HepG2 (cell line): Measurements from ENCODE around the gene NCAM2. TPM values are rescaled to one million over a fixed set of nuclear protein-coding genes. Genes with fewer than 3 reads are reported as not detected.

ENCODE experiments used
- FOSL1 ChIP-seq: sonication (generic); formaldehyde crosslinking; IDR thresholded peaks from 2 replicates; pipeline ENCODE4 v1.9.0; 2021; ENCODE audit warnings: missing genetic modification reagents, borderline replicate concordance
- HDAC2 ChIP-seq: sonication (generic); formaldehyde crosslinking; IDR thresholded peaks from 2 replicates; pipeline ENCODE4 v1.4.0; 2020; ENCODE audit warnings: missing genetic modification reagents
- MIXL1 ChIP-seq: IDR thresholded peaks from 2 replicates; pipeline ENCODE4 v1.6.1; 2016
- ZNF274 ChIP-seq: sonication (generic); formaldehyde crosslinking; IDR thresholded peaks from 2 replicates; pipeline ENCODE4 v1.5.1; 2020; ENCODE audit warnings: mild to moderate bottlenecking, missing genetic modification reagents
- ZNF382 ChIP-seq: sonication (generic); formaldehyde crosslinking; IDR thresholded peaks from 2 replicates; pipeline ENCODE4 v1.5.0; 2020; ENCODE audit warnings: missing genetic modification reagents, mild to moderate bottlenecking, borderline replicate concordance
- polyA plus RNA-seq, 8 experiments: library from polyadenylated mRNA; depleted of rRNA in 3 of 8; stranded (reverse) in 7 of 8; unstranded in 1 of 8; fragments of >200 nt; fragmentation: Illumina TruSeq in 4 of 8; extraction: Trizol in 4 of 8; gene quantifications; 2 replicates each; pipeline versions ENCODE4 v1.2.1 to v1.2.3, GENCODE V29; 2011 to 2016; ENCODE audit warnings: low read depth in 4 of 8, missing spikeins in 1 of 8, mixed read lengths in 1 of 8; ENCODE audit not compliant: insufficient read depth in 1 of 8
- total RNA-seq, 5 experiments: library from RNA; depleted of rRNA; stranded (reverse); fragments of >200 nt; fragmentation: Illumina TruSeq; extraction: Trizol; gene quantifications; 2 replicates each; pipeline ENCODE4 v1.2.3, GENCODE V29; 2016; ENCODE audit warnings: low read depth in 1 of 5
- TF ChIP-seq, protein P1 (sequence below): sonication (generic); formaldehyde crosslinking; IDR thresholded peaks from 2 replicates; pipeline ENCODE4 v1.4.0; 2020; ENCODE audit warnings: missing genetic modification reagents, borderline replicate concordance
- TF ChIP-seq, protein P2 (sequence below): IDR thresholded peaks from 2 replicates; pipeline ENCODE4 v1.6.1; 2016; ENCODE audit warnings: low read depth, missing genetic modification reagents, missing compliant biosample characterization
- TF ChIP-seq, protein P3 (sequence below): sonication (generic); formaldehyde crosslinking; IDR thresholded peaks from 2 replicates; pipeline ENCODE4 v1.4.0; 2020; ENCODE audit warnings: mild to moderate bottlenecking, missing genetic modification reagents

The NCAM2 gene
- total and polyA plus RNA-seq, 2 of the 13 experiments (the other 11 are each of a cell fraction or from before 2014, with no cell fraction given), result not detected

DNA sequence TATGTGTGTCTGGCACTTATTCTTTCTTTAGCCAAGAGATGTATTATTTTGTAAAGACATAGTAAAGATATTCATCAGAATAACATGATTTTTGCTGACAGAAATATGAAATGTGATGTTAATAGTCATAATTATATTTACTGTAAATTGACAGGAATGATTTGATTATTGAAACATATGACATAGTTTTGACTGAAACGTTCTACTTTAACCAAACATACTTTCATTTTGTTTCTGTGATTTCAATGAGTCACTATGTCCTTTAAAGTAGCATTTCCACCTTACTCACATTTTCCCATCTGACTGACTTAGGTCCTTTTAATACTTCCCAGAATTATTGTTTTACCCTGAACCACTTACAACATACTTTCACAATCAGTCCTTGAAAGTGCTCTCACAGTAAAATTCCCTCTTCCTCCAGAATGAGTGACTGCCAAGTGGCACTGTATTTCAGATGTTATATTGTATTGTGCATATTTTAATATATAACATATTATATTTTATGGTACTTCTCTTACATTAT is 437.9 kb downstream of the NCAM2 start (continued):
- TF ChIP-seq, protein P1, sequence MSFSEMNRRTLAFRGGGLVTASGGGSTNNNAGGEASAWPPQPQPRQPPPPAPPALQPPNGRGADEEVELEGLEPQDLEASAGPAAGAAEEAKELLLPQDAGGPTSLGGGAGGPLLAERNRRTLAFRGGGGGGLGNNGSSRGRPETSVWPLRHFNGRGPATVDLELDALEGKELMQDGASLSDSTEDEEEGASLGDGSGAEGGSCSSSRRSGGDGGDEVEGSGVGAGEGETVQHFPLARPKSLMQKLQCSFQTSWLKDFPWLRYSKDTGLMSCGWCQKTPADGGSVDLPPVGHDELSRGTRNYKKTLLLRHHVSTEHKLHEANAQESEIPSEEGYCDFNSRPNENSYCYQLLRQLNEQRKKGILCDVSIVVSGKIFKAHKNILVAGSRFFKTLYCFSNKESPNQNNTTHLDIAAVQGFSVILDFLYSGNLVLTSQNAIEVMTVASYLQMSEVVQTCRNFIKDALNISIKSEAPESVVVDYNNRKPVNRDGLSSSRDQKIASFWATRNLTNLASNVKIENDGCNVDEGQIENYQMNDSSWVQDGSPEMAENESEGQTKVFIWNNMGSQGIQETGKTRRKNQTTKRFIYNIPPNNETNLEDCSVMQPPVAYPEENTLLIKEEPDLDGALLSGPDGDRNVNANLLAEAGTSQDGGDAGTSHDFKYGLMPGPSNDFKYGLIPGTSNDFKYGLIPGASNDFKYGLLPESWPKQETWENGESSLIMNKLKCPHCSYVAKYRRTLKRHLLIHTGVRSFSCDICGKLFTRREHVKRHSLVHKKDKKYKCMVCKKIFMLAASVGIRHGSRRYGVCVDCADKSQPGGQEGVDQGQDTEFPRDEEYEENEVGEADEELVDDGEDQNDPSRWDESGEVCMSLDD, result no peak
- TF ChIP-seq FOSL1 (CRISPR knock-in tag) (no peak), ZNF382 (CRISPR knock-in tag) (no peak), ZNF274 (no peak), HDAC2 (CRISPR knock-in tag) (no peak), MIXL1 (CRISPR knock-in tag) (no peak)
- TF ChIP-seq, protein P2, sequence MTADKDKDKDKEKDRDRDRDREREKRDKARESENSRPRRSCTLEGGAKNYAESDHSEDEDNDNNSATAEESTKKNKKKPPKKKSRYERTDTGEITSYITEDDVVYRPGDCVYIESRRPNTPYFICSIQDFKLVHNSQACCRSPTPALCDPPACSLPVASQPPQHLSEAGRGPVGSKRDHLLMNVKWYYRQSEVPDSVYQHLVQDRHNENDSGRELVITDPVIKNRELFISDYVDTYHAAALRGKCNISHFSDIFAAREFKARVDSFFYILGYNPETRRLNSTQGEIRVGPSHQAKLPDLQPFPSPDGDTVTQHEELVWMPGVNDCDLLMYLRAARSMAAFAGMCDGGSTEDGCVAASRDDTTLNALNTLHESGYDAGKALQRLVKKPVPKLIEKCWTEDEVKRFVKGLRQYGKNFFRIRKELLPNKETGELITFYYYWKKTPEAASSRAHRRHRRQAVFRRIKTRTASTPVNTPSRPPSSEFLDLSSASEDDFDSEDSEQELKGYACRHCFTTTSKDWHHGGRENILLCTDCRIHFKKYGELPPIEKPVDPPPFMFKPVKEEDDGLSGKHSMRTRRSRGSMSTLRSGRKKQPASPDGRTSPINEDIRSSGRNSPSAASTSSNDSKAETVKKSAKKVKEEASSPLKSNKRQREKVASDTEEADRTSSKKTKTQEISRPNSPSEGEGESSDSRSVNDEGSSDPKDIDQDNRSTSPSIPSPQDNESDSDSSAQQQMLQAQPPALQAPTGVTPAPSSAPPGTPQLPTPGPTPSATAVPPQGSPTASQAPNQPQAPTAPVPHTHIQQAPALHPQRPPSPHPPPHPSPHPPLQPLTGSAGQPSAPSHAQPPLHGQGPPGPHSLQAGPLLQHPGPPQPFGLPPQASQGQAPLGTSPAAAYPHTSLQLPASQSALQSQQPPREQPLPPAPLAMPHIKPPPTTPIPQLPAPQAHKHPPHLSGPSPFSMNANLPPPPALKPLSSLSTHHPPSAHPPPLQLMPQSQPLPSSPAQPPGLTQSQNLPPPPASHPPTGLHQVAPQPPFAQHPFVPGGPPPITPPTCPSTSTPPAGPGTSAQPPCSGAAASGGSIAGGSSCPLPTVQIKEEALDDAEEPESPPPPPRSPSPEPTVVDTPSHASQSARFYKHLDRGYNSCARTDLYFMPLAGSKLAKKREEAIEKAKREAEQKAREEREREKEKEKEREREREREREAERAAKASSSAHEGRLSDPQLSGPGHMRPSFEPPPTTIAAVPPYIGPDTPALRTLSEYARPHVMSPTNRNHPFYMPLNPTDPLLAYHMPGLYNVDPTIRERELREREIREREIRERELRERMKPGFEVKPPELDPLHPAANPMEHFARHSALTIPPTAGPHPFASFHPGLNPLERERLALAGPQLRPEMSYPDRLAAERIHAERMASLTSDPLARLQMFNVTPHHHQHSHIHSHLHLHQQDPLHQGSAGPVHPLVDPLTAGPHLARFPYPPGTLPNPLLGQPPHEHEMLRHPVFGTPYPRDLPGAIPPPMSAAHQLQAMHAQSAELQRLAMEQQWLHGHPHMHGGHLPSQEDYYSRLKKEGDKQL (CRISPR knock-in tag), result no peak
- TF ChIP-seq, protein P3, sequence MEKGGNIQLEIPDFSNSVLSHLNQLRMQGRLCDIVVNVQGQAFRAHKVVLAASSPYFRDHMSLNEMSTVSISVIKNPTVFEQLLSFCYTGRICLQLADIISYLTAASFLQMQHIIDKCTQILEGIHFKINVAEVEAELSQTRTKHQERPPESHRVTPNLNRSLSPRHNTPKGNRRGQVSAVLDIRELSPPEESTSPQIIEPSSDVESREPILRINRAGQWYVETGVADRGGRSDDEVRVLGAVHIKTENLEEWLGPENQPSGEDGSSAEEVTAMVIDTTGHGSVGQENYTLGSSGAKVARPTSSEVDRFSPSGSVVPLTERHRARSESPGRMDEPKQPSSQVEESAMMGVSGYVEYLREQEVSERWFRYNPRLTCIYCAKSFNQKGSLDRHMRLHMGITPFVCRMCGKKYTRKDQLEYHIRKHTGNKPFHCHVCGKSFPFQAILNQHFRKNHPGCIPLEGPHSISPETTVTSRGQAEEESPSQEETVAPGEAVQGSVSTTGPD, result no peak
